ENCODE results near the gene FCER2. TPM values are rescaled to one million over a fixed set of nuclear protein-coding genes. Genes with fewer than 3 reads are reported as not detected.

Gene FCER2
- total and polyA plus RNA-seq, 2 donors from 2014 or later, result 1.0 TPM; not detected in 1

DNA sequence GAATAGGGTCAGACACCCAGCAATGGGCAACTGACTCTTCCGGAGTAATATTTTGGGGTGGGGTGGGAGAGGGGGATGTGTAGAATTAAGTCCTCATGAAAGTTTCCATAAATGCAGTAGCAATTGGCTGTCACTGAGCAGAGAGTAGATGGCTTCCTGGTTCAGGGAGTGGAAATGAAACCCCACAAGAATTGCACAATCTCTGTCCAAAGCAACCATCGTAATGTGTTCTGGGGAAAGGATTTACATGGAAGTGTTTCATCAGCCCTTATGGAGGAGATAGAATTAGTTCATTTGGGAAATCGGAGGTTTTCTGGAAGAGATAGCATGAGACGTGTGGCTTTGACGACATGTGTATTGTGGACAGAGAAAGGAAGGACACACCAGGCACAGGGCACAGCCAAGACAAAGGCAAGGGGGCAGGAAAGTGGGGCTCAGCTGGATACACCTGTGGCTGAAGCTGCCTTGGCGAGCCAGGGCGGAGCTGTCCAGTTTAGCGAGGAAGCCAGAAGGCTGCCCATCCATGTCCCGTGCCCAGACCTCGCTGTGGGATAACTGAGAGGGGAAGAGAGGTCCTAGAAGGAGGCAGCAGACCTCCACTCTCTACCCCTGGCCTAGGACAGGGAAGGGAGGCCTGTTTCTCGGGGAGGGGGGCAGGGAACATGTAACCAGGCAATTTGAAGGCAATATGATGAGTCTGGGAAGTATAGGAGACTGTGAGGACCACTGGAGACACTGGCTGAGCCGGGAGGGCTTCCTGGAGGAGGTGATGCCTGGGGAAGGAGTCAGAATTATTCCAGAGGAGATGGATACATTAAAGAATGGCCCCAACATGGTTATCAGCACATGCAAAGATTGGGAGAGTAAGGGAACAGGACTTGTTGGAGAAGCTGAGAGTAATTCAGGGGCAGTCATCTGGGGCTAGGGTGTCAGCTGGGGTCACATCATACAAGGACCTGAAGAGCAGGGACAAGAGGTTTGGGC is 32.6 kb upstream of the FCER2 start:
- H3K9ac ChIP-seq (ENCODE audit: low read length in 3 of 3), result no peak overlapping the region
- intact Hi-C loops (cut with DNase I), result no loop called here
- H3K36me3 ChIP-seq (ENCODE audit: control insufficient read depth in 2 of 3, insufficient read depth in 3 of 3, low read length in 3 of 3), result no peaks in the 10 kb centered on the region
- H3K27me3 ChIP-seq (ENCODE audit: control insufficient read depth, insufficient read depth, low read length), result peaks cover 9% of the 10 kb centered on the region
- DNase-seq (peak in 1 of 5 donors; percentile 28), FAIRE-seq (no peak)
- no peak overlapping the region for H3K27ac ChIP-seq (ENCODE audit: low read depth in 2 of 2, low read length in 2 of 2)
- H3K4me1 ChIP-seq (ENCODE audit: control insufficient read depth in 2 of 3, insufficient read depth in 2 of 3, low read depth in 1 of 3, low read length in 3 of 3), result no peaks in the 10 kb centered on the region
- TF ChIP-seq, protein P1, sequence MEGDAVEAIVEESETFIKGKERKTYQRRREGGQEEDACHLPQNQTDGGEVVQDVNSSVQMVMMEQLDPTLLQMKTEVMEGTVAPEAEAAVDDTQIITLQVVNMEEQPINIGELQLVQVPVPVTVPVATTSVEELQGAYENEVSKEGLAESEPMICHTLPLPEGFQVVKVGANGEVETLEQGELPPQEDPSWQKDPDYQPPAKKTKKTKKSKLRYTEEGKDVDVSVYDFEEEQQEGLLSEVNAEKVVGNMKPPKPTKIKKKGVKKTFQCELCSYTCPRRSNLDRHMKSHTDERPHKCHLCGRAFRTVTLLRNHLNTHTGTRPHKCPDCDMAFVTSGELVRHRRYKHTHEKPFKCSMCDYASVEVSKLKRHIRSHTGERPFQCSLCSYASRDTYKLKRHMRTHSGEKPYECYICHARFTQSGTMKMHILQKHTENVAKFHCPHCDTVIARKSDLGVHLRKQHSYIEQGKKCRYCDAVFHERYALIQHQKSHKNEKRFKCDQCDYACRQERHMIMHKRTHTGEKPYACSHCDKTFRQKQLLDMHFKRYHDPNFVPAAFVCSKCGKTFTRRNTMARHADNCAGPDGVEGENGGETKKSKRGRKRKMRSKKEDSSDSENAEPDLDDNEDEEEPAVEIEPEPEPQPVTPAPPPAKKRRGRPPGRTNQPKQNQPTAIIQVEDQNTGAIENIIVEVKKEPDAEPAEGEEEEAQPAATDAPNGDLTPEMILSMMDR (IDR thresholded peaks at IDR 0.05; ENCODE audit: borderline replicate concordance, extremely low read depth, insufficient read depth), result no peak
- no peaks in the 10 kb centered on the region for H3K9me3 ChIP-seq (ENCODE audit: control insufficient read depth in 2 of 3, insufficient read depth in 1 of 3, low read length in 3 of 3)
- H3K4me3 ChIP-seq (ENCODE audit: low read length in 3 of 3), result no peak overlapping the region

DNA sequence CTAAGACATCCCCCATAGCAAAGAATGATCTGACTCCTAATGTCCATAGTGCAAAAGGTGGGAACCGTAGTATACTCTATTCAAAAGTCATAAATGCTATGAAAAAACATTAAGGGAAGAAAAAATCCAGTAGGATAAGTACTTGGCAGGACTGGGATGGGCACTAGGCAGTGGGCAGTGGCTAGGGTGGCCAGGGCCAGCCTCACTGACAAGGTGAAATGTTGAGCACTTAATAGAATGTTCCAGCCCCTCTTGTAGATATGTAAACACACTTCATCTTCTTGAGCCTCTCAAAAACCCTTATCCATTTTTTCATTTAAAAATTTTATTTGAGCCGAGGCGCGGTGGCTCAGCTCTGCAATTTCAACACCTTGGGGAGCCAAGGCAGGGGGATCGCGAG is 31.4 kb upstream of the FCER2 start:
- intact Hi-C loops (cut with DNase I), result no loop called here
- DNase-seq (peak in 1 of 5 donors; percentile 19), FAIRE-seq (no peak)
- Histone ChIP-seq H3K4me3 (ENCODE audit: low read length in 3 of 3) (no peak overlapping the region), H3K9me3 (ENCODE audit: control insufficient read depth in 2 of 3, insufficient read depth in 1 of 3, low read length in 3 of 3) (no peaks in the 10 kb centered on the region), H3K4me1 (ENCODE audit: control insufficient read depth in 2 of 3, insufficient read depth in 2 of 3, low read depth in 1 of 3, low read length in 3 of 3) (no peaks in the 10 kb centered on the region), H3K27ac (ENCODE audit: low read depth in 2 of 2, low read length in 2 of 2) (no peak overlapping the region), H3K9ac (ENCODE audit: low read length in 3 of 3) (no peak overlapping the region), H3K27me3 (ENCODE audit: control insufficient read depth, insufficient read depth, low read length) (peaks cover 17% of the 10 kb centered on the region), H3K36me3 (ENCODE audit: control insufficient read depth in 2 of 3, insufficient read depth in 3 of 3, low read length in 3 of 3) (no peaks in the 10 kb centered on the region)
- TF ChIP-seq, protein P1 (IDR thresholded peaks at IDR 0.05; ENCODE audit: borderline replicate concordance, extremely low read depth, insufficient read depth), result no peak

DNA sequence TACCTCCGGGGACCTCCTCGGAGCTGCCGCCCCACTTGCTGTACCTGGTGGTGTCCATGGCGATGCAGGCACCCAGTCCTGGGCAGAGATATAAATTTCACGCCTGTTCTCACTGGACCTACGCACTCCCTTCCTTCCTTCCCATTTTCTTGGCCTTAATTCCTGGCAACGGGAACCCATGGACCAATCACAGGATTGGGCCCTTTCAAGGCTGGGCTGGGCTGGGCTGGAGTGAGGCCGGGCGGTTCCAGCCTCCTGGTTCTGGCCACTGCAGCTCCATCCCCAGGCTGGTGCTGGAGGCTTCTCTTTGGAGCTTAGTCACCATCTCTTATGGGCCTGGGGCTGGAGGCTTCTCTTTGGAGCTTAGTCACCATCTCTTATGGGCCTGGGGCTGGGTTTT is 30.1 kb upstream of the FCER2 start, which contains the start of gene CLEC4G:
CLEC4G (minus strand) TSS at position 66 of the 400 bp plus-strand sequence; CDS start at position 58, 8 bp downstream.
- Histone ChIP-seq H3K4me3 (ENCODE audit: low read length in 3 of 3) (no peak within 1 kb of the TSS), H3K36me3 (ENCODE audit: control insufficient read depth in 2 of 3, insufficient read depth in 3 of 3, low read length in 3 of 3) (no peaks in the 10 kb centered on the region), H3K9me3 (ENCODE audit: control insufficient read depth in 2 of 3, insufficient read depth in 1 of 3, low read length in 3 of 3) (no peaks in the 10 kb centered on the region), H3K27me3 (ENCODE audit: control insufficient read depth, insufficient read depth, low read length) (peaks cover 18% of the 10 kb centered on the region), H3K4me1 (ENCODE audit: control insufficient read depth in 2 of 3, insufficient read depth in 2 of 3, low read depth in 1 of 3, low read length in 3 of 3) (no peaks in the 10 kb centered on the region), H3K27ac (ENCODE audit: low read depth in 2 of 2, low read length in 2 of 2) (no peak within 1 kb of the TSS), H3K9ac (ENCODE audit: low read length in 3 of 3) (no peak within 1 kb of the TSS)
- TF ChIP-seq, protein P1 (IDR thresholded peaks at IDR 0.05; ENCODE audit: borderline replicate concordance, extremely low read depth, insufficient read depth), result no peak
- FAIRE-seq (no peak), DNase-seq (peak in 1 of 5 donors; percentile 20)
- intact Hi-C loops (cut with DNase I), result no loop called here
